Effector CD8-positive, alpha-beta T cell (primary cell): Measurements from ENCODE around the gene SKAP1.

ENCODE experiments used
- DNase-seq: peaks from one replicate; lab custom pipeline; 2025; lab: John Stamatoyannopoulos, UW

The SKAP1 gene

DNA sequence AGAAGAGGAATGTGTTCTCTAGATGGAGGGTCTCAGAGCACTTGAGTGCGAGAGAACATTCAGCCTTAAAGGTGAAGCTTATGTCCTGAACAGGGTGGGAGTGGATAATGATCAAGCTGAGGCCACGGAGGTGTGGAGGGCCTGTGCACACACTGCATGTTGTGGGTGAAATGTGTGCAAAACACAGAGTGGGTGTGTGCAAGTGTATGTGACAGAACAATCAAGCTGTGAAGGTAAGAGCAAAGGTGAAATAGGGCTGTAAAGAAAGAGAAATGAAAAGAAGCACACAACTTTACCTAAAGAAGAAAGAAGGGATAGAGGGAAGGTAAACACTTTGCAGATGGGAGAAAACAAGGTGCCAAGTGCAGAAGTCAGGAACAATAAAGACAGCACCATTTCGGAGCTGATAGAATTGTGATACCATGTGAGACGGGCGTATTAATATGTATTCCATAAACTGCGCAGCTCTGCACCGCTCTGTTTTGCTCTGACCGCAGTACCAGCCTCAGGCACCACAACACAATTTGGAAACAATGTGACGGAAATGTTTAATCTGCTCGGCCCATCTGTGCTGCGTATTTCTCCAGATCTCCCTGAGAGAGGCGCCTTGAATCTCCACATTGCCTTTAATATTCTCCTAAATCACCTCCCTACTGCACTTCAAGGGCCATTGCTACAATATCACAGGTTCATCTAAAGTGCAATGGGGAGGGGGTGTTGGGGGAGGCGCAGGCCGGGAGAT is 281.8 kb downstream of the SKAP1 start:
- no peak for DNase-seq

DNA sequence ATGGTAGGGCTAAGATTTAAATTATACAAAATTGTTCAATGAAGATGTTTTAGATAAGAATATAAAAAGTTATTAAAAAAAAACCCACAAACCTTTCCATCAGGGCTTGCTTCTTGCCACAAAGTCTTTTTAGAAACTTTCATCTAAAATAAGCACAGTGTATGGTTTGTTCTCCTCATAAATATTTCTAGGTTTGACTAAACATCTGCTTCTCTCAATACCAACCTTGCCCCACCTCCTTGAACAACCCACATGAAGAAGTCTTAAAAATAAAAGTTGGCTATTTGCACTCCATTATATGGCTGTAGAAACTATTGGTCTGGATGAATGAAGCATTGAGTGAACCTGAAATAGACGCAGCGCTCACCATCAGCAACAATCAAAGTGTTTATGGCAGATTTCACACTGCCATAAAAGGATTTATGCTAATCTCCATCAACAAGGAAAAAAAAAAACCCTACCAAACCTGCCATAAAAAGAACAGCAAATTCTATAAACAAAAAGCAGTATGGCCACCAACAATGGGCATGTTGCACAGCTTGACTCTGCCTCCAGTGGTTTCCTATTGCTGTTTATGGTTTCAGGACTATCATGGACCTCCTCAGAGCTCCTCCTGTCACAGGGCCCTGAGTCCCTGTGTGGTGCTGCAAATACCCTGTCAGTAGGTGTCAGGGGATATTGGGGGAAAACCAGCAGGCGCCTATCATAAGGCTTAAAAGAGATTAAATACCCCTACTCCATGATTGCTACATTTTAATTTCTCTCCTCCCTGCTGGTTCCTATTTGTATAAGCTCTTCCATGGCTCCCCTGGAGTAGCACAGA is 284.8 kb downstream of the SKAP1 start:
- DNase-seq: no peak

DNA sequence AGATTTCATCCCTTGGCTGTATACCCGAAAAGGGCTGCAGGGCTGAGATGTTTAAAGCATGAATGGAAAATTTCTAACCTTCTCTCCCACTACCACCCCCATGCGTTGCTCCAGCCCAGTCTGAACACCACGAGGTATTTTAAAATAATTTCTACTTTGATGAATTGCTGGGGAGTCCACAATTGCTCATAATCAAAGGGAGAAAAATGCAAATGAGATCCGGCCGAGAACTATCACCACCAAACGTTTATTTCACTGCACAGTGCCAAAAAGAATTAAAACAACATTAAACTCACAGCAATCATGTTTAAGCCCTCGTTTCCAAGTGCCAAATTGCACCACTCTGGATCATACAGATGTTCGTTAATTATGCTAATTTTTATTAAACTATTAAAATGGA is 285.8 kb downstream of the SKAP1 start:
- no peak for DNase-seq

DNA sequence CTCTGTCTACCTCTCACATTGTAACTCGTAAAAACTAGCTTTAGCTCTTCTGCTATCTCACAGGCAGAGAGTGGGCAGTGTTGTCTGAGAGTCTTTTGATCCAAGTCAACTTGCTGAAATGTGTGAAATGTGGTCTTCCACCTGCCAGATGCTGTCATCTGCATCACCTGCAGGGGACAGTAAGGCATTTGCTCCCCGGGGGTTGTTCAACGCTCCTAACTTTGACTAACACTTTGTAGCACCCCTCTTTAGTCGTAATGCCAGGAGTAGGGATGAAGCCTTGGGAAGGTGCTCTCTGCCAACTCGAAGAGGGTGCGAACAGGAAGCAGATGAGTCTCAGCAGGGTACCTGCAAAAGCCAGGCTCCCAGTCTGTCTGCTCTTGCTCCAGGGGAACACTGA is 286.4 kb downstream of the SKAP1 start:
- DNase-seq: no peak

DNA sequence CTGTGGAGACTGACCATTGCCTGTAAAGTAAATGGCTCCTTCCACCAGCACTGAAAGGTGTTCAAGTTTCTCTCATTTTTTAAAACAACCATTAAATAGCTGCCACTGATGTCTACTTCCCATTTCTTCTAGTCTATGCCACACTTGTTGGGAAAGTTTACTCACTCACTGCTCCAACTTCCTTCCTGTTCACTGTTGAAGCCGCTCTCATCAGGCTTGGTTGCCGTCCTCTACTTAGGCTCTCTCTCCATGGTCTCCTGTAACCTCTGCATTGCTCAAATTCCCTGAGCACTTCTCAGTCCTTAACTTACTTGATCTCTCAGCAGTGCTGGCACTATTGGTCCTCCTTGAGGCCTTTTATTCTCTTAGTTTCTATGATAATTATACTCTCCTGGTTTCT is 290.1 kb downstream of the SKAP1 start:
- no peak for DNase-seq

DNA sequence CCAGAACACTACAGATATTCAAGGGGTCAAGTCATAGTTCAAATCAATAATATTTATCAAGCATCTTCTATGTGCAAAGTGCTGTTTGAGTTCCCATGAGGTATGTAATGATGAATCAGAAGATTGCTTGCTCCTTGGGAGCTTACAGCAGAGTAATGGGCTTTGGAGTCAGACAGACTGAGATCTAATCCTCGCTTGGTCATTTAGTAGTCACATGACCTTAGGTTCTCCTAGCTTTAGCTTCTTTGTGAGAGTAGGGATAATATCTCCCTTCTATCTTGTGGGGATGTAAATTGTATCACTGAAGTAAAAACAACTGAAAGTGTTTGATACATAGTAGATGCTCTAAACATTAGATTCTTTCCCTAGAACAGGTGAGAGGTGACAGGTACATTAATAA is 292.4 kb downstream of the SKAP1 start:
- DNase-seq: no peak

DNA sequence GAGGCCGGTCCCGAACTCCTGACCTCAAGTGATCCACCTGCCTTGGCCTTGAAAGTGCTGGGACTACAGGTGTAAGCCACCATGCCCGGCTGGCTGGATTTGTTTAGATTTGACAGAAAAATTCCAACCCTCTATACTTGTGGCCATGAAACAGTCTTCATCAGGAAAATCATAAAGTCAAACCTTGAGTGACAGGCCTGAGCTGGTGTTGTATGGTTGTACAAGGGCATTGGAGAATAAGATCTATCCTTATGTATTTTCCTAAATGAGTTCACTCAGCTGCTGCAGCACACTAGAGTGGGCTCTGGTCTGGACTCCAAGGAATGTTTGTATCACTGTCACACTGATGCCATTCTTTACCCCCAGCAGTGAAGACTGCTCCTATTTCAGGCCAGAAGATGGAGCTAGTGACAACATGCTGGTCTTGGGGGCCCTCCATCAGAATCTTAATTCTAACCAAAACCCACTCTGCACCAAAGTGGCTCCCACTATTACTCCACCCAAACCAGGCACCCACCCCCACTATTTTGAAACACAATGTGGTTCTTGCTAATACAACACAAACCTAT is 295.0 kb downstream of the SKAP1 start:
- DNase-seq: no peak

DNA sequence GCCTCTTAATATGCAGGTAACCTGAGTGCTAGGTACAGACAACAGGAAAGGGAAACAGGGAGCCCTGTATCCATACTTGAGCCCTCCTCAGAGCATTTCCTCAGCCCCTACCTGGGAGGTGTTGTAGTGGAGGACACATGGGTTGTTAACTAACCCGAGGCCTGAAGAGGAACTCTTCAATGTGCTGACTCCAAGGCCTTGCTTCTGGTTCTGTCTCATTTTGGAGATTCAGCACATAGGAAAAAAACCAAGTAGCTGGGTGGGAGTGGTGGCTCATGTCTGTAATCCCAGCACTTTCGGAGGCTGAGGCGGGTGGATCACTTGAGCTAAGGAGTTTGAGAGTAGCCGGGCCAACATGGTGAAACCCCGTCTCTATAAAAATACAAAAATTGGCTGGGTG is 297.6 kb downstream of the SKAP1 start:
- no peak for DNase-seq

DNA sequence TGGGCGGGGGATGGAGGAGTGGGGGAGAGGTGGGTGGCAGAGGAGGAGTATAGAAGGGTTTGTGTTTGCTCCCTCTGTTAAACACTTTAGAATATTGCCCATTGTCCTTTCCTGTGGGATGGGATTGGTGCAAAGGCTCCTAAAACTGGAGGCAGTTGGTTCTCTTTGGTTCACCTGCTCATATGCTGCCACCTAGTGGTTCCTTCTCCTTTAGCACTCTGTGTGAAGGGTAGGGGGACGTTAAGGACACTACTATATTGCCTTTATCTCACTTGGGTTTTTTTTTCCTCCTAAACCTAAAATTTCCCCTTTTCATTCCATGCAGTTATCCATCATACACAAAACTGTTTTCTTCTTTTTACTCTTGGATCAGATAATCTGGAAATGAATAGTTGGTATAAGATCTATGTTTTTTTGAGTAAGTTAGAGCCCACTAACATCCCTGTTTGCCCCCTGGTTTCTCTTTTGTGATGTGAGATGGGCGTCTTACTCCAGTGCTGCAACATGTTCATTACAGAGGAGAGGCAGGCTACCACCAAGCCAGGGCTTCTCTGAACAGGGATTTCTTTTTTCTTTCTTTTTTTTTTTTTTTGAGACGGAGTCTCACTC is 298.7 kb downstream of the SKAP1 start:
- peak; percentile 7 for DNase-seq

DNA sequence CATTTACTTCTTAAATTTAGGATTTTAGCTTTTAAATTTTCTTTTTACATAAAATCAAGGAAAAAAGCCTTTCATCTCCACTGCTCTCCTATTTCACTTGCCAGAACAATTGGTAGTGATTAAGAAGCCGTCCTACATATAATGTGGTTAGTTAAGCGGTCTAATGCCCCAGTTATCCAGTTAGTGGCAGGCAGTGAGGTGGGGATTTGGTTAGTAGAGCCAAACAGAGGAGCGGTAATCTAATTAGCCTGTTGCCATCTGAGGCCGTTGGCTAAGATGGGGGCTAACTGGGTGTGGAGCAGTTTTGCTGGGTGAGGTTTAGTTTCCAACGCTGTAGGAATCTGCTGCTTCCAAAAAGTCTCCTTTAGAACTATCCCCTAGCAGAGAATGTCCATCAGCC is 300.0 kb downstream of the SKAP1 start:
- no peak for DNase-seq

DNA sequence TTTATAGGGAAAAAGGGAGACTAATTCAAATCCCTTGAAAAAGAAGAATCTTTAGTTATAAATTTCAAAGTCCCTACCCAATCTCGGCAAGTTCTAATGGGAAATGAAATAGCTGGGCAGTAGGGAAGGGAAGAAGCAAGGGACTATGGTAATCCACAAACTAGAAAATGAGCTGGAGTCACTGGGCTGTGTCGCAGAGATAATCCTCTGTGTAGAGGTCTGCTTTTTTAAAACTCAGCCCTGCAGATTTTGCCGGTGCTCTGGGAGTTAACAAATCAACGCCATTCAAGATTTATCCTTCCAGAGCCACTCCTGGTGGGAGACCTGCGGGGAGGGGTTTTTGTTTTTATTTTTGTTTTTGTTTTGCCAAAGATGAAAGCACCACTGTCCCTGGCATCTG is 301.6 kb downstream of the SKAP1 start:
- no peak for DNase-seq

DNA sequence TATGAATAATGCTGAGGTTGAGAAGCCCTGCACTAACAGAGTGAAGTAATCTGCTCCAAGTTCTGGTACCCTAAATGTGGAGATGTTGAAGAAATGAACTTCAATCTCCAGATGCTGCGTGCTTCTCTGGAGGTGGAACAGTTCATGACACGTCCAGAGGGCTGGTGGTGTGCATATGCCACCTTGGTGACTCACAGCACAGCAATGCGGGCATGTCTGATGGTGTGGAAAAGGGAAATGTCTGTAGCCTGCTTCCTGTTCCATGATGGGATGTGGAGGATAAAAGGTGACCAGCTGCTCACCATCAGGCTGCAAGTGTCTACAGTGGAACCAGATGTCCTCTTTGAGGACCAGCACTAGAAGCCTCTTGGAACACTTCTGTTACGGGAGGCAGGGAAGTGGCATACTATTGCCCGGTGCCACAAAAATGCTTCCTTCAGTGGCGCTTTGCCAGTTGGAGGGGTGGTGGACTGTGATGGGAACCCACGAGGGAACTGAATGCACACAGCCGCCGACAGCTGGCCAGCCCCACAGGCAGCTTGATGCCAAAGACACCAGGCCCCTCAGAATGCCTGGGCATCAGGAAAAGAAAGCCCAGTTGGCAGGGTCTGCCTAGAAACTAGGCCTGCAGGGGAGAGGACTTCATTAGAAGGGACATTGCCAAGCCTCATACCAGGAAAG is 302.5 kb downstream of the SKAP1 start:
- DNase-seq: no peak

DNA sequence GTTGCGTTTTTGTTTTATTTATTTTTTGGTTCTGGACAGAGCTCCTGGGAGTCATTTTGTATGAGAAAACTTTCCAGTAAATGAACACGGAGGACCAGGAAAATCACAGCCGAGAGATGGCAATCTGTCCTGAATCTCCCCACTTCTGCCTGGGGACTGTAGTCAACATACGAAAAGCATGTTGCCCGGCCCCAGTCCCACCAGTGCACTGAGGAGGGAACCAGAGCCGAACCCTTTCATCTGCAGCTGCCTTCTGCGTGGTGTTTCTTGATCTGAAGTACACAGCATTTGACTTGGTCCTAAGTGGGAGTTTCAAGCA is 303.5 kb downstream of the SKAP1 start:
- DNase-seq: no peak

DNA sequence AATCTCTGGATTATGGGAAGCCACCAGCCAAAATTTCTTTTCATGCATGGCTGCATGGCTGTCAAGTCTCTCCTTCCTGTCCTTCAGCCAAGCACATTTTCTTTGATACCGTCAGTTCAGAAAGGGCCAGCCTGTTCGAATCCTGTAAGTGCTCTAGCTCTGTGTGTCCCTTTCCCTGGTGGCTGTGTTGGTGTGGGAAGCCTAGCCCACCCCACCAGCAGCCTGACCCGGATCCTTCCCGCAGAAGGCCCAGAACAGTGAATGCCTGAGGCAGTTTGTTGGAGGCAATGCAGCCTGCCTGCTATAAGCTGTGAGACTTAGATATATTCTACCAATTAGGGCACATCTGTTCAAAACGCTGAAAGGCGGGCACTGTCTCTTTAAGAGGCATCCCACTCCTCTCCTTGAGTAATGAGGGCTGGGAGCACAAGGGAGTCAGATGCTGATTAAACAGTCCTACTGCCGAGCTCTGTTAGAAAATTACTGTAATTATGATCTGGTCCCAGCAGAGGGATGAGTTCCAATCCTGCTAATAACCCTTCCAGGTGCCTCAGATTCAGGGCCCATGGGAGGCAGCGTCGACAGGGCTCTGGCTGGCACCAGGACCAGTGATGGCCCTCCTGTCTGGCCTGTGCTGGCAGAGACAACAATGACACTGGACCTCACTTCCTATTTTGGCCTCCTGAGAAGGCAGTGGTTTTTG is 304.0 kb downstream of the SKAP1 start:
- no peak for DNase-seq

DNA sequence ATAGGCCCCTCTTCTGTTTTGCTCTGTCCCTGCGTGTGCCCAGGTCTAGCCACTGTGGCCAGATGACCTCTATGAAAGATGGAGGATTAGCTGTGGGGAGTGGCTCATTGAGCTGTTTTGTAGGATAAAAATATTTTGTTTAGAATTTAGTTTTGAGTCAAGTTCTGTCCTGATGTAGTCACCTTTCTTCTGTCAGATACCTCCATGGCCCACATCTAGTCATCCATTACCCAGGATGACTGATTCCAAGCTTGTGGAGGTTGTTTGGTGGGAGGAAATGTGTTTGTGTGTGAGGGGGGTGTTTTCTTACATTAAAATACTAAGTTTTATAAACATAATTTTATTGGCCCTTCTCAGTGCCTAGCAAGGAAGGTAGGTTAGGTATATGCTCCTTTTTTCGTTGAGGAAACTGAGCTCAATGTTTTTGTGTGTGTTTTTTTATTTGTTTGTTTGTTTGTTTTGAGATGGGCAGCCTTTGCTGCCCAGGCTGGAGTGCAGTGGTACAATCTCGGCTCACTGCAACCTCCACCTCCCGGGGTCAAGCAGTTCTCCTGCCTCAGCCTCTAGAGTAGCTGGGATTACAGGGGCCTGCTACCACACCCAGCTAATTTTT is 306.1 kb downstream of the SKAP1 start:
- DNase-seq: no peak

DNA sequence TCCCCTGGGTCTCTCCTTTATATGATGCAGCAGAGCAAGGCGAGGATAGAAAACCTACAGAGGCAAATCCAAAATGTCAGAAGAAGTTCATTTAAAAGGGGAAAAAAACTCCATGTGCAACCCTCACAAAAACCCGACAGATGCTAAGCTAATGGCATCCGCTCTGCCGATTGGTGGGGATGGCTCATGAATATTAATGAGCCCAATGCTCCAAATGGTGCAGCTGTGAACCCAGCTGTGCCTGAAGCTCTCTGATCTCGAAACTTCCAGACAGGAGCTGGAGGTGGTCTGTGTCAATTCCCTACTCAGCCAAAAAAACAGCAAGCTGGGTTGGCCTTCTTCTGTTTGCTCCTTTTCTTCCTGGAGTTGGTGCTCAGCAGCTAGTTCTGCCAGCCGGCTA is 306.9 kb downstream of the SKAP1 start:
- no peak for DNase-seq

DNA sequence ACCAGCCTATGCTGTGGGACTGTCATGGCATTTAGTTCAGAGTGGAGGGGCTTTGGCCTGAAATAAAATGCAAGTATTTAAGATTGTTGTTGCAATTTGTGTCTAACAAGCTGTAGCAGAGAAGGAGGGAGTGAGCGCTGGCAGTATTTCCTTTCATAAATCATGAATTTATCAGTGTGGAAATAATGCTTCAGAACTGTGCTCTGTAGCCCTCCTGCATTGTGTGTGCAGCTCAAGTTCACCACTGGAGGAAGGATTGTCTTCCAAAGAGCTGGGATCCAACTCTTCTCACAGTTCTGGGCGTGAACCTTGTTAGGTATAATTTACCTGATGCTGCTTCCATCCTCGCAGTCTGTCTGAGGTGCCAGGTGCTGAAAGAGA is 307.4 kb downstream of the SKAP1 start:
- no peak for DNase-seq

DNA sequence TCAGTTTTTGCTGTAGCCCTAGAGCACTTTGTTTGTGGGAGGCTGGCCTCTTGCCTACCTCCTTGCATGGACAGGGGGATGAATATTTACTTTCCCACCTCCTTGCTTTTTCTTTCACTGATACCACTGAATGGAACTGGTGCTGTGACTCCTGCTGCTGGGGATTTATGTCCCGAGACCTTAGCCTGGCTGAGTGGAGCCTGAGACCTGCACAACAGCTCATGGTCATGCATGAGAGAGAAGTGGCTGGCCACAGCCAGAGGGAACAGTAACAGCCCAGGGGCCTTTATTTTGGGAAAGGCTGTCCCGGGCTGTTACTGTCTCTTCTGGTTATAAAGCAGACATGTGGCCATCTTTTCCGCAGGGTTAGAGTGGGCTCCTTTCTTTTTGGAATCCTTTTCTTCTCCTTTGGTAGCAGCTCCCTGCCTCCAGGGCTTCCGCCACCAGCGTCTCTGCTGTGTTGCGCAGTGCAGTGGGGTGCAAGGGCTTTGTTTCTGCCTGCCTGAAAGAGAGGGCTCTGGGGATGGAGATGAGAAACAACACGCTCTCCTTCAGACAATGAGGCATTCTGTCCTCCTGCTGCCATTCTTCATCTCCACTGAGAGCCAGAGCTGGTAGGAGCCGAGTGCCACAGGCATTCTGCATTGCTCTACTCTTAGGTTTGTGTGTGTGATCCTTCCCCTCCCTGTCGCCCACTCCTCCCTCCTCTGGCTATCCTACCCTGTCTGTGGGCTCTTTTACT is 307.9 kb downstream of the SKAP1 start:
- no peak for DNase-seq

DNA sequence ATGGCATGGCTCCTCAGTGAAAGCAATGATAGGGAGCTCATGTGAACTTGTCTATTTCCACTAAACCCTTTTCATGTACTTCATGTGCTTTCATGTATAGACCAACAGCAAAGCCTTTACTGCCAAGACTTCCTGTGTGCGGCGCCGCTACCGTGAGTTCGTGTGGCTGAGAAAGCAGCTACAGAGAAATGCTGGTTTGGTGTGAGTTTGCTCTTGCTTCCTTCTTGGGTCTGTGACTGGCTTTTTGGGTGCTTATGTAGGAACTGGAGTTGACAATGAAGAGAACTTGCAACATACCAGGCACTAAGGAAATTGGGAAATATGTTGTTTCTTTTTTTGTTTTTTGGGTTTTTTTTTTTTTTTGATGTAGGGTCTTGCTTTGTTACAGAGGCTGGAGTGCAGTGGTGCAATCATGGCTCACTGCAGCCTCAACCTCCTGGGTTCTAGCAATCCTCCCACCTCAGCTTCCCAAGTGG is 316.8 kb downstream of the SKAP1 start:
- peak; percentile 13 for DNase-seq

DNA sequence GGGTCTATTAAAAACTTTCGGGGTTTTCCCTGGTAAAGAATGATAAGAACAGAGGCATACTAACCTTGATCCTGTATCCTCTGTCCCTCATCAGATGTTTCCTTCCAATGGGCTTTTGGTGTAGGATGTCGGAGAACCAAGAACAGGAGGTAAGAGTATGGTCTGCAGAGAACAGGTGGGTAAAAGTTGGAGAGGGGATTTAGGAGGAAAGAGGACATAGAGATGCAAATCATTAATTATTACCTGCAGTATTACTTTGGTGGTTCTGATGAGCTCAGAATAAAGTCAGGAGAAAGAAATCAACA is 318.1 kb downstream of the SKAP1 start:
- DNase-seq: no peak

DNA sequence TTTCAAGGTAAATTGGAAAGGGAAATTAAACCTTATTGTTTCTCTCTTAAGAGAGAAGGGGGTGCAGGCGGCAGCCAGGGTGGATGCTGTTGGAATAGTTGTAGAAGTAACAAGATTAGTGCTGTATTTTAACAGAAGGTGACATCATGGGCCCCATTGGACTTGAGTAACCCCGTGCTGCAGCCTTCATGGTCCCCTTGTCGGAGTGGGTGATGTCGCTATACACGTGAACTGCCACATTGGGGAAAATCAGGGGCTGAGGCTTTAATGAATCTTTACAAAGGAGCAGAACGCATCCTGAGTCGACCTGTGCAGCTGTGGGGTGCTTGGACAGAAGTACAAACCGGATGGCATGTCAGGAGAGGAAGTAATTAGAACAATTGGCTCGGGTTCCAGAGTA is 319.3 kb downstream of the SKAP1 start:
- DNase-seq: no peak
